GM12875 (cell line): Measurements from ENCODE around the gene MRTFB.

ENCODE experiments used
- H3K4me3 ChIP-seq: one replicate; pipeline ENCODE4 v1.5.1; 2011; ENCODE audit warnings: low read depth, low read length, control low read depth
- CTCF ChIP-seq: IDR thresholded peaks from 2 replicates; pipeline ENCODE4 v1.5.1; 2011; ENCODE audit warnings: low read depth, mild to moderate bottlenecking, control low read depth, inconsistent platforms, low read length, moderate library complexity, borderline replicate concordance; ENCODE audit not compliant: insufficient read depth

MRTFB gene

DNA sequence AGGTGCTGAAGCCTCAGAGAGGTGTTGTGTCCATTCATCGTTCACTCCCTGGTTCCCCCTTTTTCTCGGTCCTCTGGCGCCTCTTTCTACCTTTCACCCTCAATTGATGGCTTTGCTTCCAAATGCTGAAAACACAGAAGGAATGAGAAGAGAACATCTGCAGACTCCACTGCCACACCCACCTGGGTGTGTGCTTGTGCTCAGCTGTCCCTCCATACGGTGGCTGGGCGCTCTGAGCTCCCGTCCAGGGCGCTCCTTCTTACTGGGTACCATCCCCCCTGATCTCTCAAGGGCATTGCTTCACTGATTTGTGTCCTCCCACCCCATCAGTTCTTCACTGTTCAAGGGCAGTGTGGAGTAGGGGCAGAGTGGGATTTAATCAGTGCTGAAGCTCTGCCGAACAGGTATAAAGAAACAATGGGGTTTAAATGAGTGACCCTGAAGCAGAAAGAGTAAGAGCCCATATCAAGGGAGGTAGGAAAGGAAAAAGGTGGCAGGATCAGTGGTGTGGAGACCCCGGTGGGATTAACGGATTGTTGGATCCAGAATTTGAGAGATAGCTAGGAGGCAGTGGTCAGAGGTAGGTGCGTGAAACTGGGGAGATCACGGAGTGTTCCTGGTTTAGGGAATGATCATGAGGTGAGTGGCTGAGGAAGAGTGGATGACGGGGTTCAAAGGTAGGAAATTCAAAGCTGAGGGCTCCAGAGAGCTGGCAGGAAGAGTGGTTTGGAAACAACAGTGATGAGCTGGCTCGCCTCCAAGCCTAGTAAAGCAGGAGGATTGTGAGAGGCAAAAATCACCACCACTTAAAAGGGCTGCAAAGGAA is 40.8 kb downstream of the MRTFB start:
- TF ChIP-seq CTCF = no peak
- no peak overlapping the region for H3K4me3 ChIP-seq

DNA sequence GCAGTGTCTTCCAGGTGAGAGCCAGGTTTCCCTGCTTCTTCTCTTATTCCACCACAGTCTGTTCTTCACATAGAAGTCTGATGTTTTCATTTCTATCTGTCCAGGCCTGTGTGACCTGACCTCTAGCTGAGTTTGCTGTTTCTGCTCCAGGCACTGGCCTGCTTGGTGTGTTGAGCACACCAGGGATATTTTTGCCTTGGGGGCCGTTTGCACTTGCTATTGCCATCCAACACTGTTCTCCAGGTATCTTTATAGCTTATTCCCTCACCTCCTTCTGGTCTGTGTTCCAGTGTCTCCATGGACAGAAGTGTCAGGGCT is 41.4 kb downstream of the MRTFB start:
- H3K4me3 ChIP-seq = no peak overlapping the region
- no peak for TF ChIP-seq CTCF

GRCh38 chr16:14113344-14113743 is 42.2 kb downstream of the MRTFB start:
- TF ChIP-seq CTCF = no peak
- no peak overlapping the region for H3K4me3 ChIP-seq

DNA sequence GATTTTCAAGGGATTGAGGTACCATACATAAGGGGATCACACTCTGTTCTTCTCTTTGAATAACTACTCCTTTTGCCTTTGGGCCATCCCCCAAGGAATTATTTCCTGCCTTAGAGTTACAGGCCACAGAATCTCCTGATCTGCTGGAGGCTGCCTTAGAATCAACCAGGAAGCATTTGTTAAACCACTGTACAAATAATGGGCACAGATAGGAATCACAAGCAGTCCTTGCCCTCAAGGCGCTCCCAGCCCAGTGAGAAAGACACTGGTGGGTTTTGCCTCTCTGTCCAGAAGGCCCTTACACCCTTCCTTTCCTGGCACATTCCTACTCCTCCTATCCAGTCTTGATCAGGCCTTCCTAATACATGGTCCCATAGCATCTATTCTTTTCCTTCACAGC is 45.9 kb downstream of the MRTFB start:
- no peak overlapping the region for H3K4me3 ChIP-seq
- TF ChIP-seq CTCF = no peak

- no peak for TF ChIP-seq CTCF
- H3K4me3 ChIP-seq = no peak overlapping the region
These were observed 48.7 kb downstream of the MRTFB start for GRCh38 chr16:14119799-14120198.

GRCh38 chr16:14120335-14120734 is 49.2 kb downstream of the MRTFB start:
- no peak overlapping the region for H3K4me3 ChIP-seq
- no peak for TF ChIP-seq CTCF

GRCh38 chr16:14121142-14121541 is 50.0 kb downstream of the MRTFB start:
- TF ChIP-seq CTCF = no peak
- no peak overlapping the region for H3K4me3 ChIP-seq
